ENCODE data around the gene H2BK1.

DNA sequence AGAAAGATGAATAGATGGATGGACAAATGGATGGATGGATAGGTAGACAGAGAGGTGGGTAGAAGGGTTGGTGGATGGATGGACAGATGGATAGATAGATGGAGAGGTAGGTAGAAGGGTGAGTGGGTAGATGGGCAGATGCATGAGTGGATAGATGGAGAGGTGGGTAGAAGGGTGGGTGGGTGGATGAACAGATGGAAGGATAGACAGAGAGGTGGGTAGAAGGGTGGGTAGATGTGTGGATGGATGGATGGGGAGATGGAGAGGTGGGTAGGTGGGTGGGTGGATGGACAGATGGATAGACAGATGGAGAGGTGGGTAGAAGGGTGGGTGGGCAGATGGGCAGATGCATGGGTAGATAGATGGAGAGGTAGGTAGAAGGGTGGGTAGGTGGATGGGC lies 12.4 kb downstream of the H2BK1 start:
- TF ChIP-seq, protein P1, sequence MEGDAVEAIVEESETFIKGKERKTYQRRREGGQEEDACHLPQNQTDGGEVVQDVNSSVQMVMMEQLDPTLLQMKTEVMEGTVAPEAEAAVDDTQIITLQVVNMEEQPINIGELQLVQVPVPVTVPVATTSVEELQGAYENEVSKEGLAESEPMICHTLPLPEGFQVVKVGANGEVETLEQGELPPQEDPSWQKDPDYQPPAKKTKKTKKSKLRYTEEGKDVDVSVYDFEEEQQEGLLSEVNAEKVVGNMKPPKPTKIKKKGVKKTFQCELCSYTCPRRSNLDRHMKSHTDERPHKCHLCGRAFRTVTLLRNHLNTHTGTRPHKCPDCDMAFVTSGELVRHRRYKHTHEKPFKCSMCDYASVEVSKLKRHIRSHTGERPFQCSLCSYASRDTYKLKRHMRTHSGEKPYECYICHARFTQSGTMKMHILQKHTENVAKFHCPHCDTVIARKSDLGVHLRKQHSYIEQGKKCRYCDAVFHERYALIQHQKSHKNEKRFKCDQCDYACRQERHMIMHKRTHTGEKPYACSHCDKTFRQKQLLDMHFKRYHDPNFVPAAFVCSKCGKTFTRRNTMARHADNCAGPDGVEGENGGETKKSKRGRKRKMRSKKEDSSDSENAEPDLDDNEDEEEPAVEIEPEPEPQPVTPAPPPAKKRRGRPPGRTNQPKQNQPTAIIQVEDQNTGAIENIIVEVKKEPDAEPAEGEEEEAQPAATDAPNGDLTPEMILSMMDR (IDR thresholded peaks at IDR 0.05) = no peak
- TF ChIP-seq POLR2A (IDR thresholded peaks at IDR 0.05) = no peak

Measured in heart left ventricle (tissue), 13 donors.